SIG-M5 treated with dmso at 0.1 percent for 504 hours (cell line): Measurements from ENCODE around the gene IRF4.

Source experiments
- DNase-seq: peaks from one replicate; lab custom pipeline; 2025; ENCODE audit not compliant: unreplicated experiment; lab: John Stamatoyannopoulos, UW

IRF4 gene

GRCh38 chr6:391559-392440, at the start of gene IRF4:
TSS of gene IRF4 (plus strand) at chr6:391752. CDS start at chr6:393153, 1,401 bp downstream.
- no peak for DNase-seq

- no peak for DNase-seq
These were observed 49.4 kb upstream of the IRF4 start for GRCh38 chr6:341914-342831.

DNA sequence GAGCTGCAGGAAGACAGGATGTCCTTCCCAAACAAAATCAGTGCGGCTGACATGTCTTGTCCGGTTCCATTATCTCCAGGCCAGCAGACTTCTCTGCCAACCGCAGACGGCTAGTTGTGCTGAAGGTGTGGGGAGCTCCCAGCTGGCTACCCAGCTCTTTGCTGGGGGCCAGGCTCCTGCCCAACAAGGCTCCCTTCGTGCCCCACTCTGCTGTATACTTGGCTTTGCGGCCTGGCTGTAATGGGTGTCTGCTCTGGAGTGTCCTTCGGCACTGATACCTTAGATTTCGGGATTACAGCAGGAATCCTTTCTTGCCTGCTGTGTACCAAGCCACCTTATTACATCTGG, 48.7 kb upstream of the IRF4 start:
- no peak for DNase-seq

DNA sequence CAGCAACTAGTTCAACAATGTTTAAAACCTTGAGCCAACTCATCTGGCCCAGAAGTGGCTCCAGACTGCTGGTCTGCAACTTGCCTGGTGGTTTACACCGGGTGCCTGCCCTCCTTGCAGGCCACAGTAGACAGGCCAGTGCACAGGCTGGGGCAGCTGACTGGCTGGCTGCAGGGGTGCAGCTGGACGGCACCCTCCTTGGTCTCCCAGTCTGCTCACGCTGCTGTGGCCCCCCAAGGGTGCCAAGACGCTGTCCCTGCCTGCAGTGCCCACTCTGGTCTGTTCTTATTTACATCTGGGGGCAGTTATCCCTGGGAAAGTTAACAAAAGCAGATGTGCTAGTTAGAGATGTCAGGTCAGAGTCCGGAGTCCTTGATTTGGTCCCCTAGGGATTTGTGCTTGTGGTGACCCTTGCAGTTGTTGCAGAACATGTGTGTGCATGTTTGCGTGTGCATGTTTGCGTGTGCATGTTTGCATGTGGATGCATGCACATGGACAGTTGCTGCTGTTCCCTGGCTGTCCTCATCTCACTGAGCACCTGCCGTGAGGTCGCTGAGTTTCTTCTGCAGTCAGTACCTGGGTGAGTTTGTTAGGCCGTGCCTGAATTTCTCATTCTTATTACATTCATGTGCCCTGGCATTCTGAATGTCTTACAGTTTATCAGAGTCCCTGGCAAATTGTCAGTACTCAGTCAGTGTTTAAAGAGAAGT, 48.2 kb upstream of the IRF4 start:
- no peak for DNase-seq

DNA sequence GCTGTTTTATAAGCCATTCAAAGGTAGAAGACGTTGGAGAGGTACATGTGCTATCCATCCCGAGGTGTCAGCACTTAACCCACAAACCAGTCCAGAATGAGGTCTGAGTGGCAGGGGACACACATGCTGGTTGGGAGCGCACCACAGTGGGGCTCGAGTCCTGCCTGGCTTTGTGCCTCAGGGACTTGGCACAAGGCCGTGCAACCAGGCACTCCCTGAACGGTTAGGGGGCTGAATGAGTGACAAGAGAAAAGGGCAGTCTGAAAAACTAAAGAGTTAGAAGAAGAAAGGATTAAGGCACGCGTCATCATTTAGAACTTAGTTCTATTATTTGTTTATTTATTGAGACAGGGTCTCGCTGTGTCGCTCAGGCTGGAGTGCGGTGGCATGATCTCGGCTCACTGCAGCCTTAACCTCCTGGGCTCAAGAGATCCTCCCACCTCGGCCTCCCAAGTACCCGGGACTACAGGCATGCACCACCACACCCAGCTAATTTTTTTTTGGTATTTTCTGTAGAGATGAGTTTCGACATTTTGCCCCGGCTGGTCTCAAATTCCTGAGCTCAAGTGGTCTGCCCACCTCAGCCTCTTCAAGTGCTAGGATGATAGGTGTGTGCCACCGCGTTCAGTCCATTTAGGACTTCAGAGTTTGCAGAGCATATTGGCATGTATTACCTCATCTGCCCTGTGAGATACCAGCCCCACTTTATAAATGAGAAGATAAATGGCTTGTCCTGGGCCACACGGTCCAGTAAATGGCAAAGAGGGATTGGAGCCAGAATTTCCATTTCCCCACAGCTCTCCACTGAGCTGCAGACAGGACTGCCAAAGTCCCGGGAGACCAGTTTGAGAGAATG, 47.4 kb upstream of the IRF4 start:
- no peak for DNase-seq

DNA sequence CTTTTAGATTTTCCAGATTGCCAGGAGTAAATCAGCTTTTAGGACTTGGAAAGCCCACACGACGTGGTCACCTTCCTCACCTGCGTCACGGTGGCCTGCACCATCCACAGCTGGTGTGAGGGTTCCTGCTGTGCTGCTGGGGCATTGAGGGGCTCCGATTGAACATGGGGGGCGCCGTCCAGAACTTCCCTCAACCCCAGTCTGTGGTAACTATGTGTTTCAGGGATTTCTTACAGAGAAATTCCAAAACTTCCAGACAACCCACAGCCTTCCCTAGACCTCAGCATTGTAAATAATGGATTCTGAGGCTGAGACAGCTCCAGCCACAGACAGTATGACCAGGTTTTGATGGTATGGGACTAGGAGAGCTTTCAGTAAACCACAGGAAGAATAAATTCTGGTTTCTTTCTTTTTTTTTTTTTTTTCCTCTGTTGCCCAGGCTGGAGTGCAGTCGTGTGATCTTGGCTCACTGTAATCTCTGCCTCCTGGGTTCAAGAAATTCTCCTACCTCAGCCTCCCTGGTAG, 46.7 kb upstream of the IRF4 start:
- DNase-seq, result no peak

DNA sequence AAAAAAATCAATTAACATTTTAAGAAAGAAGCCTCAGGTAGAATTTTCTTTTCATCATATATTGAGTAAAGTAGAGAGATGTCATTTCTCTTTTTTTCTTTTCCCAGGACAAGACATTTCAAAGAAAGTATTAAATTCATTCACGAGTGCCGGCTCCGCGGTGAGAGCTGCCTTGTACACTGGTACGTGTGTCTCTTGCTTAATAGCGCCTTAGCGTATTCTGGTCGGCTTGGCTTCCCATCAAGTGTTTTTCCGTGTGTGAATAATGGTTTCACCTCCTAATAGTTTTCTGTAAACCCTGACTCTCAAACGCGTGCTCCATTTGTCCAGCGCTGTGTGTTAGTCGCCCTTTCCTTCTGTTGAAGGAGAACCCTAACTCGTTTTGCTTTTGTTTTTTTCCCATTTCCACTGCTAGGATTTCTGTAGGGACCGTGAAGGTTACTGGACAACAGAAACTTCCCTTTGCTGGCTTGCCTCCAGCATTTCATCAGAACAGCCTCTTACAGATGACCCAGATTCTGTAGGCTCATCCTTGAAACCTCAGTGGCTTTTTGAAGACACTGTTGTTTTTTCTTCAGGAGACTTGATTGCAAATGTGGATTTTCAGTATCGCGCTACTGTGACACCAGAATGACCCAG, 45.7 kb upstream of the IRF4 start:
- no peak for DNase-seq

DNA sequence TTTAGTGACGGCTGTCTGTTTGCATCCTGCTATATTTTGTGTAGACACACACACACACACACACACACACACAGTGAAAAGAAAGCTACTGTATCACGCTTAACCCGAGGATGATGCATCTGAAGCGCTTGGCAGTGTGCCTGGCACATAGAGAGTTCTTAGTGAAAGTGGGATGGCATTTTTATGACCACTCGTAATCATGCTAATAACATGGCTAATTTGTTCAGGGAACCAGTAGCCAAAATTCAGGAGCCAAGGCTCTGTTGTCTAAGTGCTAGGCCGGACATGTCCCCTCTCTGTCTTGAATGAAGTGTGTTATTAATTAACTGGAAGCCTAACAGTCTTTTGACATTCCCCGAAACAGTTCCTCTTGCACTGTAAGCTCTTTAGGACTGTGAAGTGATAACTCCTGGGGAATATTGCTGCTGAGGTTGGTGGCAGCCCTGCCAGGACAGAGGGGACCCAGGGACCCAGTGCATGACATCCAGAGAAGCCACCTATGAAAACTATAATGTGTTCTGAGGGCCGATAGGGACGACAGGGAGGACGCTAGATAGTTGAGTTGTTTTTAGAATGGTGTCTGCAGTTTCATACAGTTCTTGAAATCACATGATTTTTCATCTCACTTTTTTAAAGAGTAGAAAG, 45.0 kb upstream of the IRF4 start:
- DNase-seq, result no peak

GRCh38 chr6:347232-347631, 44.3 kb upstream of the IRF4 start:
- no peak for DNase-seq

DNA sequence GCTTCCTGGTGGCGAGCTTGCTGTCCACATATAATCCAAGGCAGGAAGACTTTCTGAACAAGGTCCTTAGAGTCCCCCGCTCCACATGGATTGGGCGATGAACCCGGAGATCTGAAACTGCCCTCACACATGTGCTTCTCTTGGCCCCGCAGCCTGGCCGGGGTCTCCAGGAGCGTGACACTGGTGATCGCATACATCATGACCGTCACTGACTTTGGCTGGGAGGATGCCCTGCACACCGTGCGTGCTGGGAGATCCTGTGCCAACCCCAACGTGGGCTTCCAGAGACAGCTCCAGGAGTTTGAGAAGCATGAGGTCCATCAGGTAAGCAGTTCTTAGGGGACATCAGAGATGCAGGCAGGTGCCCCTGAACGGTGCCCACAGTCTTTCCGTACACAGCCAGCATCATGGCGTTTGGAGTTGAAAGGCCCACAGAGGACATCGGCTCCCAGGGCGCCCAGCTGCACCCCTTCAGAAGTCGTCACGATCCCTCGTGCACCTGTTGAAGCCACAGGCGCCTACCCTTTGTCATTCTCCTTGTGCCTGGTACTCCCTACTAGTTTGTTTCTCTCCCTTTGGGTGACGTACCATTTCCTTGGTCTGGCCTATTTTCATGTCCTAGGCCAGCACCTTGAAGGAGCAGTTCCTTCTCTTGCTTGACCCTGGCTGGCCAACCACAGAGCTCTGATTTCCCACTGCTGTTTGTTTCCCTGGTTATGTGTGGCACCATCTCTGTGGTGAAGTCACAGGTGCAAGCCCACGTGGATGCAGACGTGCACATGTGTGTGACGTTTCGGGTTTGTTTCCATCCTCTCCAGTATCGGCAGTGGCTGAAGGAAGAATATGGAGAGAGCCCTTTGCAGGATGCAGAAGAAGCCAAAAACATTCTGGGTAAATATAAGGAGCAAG, 43.3 kb upstream of the IRF4 start:
- no peak for DNase-seq

- DNase-seq, result no peak
These were observed 42.6 kb upstream of the IRF4 start for GRCh38 chr6:348860-349396.

DNA sequence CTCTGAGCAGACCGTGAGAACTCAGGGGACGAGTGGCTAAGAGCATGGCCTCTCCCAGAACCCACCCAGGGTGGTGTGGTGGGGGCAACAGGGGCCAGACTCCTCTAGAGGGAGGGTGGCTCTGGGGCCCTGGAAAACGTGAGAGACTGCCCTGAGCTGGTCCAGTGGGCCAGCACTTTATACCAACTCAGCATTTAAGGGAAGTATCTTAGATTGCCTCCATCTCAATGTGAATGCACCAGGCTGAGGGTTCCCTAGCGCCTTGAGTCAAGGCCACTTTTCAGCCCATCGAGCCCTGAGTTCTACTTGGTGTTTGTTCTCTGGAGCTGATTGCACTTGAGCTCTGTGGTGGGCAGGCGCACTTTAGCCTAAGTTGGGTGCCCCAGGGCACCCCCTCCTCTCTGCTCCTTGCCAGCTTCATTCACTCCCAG, 42.0 kb upstream of the IRF4 start:
- no peak for DNase-seq

DNA sequence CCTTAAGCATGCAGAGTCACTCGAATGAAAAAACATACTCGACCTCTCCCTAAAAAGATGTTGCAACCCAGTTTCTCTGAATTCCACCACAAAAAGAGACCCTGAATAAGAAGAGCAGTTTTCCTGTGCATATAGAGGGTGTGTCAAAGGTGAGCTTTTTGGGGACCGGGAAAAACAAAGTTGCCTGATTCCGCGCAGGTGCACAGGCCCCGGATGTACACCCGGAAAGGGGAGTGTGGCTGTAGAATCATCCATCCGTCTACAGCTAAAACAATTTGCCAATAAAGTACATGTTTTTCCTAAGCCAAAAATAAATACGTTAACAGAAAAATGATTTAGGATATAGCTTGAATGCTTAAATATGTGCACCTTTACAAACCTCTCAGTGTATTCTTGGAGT, 41.2 kb upstream of the IRF4 start:
- DNase-seq, result no peak

DNA sequence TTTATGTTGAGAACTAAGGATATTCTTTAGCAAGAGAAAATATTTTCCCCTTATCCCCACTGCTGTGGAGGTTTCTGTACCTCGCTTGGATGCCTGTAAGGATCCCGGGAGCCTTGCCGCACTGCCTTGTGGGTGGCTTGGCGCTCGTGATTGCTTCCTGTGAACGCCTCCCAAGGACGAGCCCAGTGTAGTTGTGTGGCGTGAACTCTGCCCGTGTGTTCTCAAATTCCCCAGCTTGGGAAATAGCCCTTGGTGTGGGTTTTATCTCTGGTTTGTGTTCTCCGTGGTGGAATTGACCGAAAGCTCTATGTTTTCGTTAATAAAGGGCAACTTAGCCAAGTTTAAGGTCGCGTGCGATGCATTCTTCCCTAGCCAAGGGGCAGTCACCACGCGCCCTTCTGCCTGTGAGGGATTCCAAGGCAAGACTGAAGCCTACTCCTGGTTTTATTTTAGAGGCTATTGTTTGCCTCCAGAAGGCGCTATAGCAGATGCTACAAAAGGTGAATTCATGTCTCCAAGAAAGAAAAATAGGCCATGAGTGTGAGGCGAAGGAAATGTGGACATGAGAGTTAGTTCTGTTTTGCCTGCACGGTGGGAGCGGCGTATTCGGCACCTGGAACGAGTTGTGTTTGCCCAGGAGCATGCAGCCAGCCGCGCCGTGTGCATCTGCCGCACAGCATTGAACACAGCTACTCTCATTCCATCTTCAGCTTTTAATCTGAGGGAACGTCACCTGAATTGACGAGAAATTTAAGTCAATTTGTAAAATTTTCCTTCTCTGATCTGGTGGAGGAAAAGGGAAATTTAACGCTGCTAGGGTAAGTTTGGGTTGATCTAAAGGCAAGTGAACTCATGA, 40.3 kb upstream of the IRF4 start:
- DNase-seq, result no peak

DNA sequence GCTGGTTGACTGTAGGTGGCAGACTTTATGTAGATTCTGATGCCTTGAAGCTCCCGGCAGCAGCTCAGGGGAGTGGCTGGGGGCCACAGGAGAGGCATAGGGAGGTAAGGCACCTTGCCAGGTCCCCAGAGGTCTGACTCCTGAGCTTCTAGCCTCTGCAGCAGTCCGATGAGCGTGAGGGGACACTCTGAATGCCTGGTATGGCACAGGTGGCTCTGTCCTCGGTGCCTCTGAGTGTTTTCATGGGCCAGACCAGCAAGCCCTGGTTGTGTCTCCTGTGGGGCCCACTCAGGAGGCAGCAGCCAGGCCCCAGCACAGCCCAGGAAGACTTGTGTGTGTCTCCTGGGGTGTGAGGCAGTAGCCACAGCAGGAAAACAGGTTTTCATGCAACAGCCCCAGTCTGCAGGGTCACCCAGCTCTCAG, 39.7 kb upstream of the IRF4 start:
- no peak for DNase-seq

DNA sequence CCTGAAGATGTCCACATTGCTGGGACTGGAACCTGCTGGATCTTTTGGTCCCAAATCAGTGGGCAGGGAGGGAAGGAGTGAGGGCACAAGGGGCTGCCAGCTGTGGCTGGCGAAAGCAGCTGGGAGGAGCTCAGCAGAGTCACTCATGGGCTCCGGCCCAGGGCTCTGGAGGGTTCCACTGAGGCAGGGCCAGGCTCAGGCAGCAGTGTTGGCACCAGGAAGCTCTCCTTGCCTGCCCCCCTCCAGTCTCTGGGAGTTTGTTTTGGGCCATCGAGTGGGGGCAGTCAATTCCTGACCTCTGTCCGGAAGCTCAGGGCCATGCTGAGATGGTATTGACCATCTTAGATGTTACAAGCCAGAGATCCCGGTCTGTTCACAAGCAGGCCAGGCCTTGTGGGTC, 39.1 kb upstream of the IRF4 start:
- DNase-seq, result no peak

GRCh38 chr6:352896-353470, 38.6 kb upstream of the IRF4 start:
- DNase-seq, result no peak
